ENCODE data around the gene KLHL29. TPM values are rescaled to one million over a fixed set of nuclear protein-coding genes. Genes with fewer than 3 reads are reported as not detected.

Gene KLHL29
- total RNA-seq, 1 experiment from 2014 or later = 2.4 TPM

- H3K27ac ChIP-seq (ENCODE audit: insufficient read length, low read depth, low read length) = no peak overlapping the region
- H3K9ac ChIP-seq (ENCODE audit: extremely low read depth, insufficient read length, low read length) = no peak overlapping the region
- no peak overlapping the region for H2BK120ac ChIP-seq (ENCODE audit: low read depth, low read length, poor library complexity, severe bottlenecking)
- no peak overlapping the region for H3T11ph ChIP-seq (ENCODE audit: low read length)
- H2AFZ ChIP-seq (ENCODE audit: low read length) = no peak overlapping the region
- no peaks in the 10 kb centered on the region for H4K20me1 ChIP-seq (ENCODE audit: control insufficient read depth, insufficient read depth, insufficient read length)
- H4K91ac ChIP-seq (ENCODE audit: insufficient read length, low read depth, low read length) = no peak overlapping the region
- H2BK20ac ChIP-seq (ENCODE audit: low read depth, low read length, poor library complexity, severe bottlenecking) = no peak overlapping the region
- no peak overlapping the region; a peak in 1 of 7 replicates for H3K27ac Mint-ChIP-seq
- TF ChIP-seq, protein P1, sequence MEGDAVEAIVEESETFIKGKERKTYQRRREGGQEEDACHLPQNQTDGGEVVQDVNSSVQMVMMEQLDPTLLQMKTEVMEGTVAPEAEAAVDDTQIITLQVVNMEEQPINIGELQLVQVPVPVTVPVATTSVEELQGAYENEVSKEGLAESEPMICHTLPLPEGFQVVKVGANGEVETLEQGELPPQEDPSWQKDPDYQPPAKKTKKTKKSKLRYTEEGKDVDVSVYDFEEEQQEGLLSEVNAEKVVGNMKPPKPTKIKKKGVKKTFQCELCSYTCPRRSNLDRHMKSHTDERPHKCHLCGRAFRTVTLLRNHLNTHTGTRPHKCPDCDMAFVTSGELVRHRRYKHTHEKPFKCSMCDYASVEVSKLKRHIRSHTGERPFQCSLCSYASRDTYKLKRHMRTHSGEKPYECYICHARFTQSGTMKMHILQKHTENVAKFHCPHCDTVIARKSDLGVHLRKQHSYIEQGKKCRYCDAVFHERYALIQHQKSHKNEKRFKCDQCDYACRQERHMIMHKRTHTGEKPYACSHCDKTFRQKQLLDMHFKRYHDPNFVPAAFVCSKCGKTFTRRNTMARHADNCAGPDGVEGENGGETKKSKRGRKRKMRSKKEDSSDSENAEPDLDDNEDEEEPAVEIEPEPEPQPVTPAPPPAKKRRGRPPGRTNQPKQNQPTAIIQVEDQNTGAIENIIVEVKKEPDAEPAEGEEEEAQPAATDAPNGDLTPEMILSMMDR (conservative IDR thresholded peaks at IDR 0.05) = no peak
- no peaks in the 10 kb centered on the region for H3K9me3 ChIP-seq (ENCODE audit: control insufficient read depth, low read depth, low read length)
- H3K9me3 Mint-ChIP-seq = no peaks in the 10 kb centered on the region; a peak in 1 of 5 replicates
- no peaks in the 10 kb centered on the region for H3K4me1 ChIP-seq (ENCODE audit: insufficient read depth, low read length)
- no peak overlapping the region for H3K14ac ChIP-seq (ENCODE audit: insufficient read depth, low read length)
- no peaks in the 10 kb centered on the region for H3K79me1 ChIP-seq (ENCODE audit: insufficient read depth, low read depth, low read length, poor library complexity, severe bottlenecking)
- no peak overlapping the region for H3K56ac ChIP-seq (ENCODE audit: insufficient read length, low read depth, low read length)
- no peak overlapping the region for H3K23ac ChIP-seq (ENCODE audit: insufficient read length, low read depth, low read length)
- no peak for DNase-seq
- no peaks in the 10 kb centered on the region for H3K79me2 ChIP-seq (ENCODE audit: insufficient read depth, low read length)
- no peak overlapping the region for H2BK5ac ChIP-seq (ENCODE audit: insufficient read length, low read length)
- no CpG with 5 or more reads among the region's 9 CpGs for WGBS (ENCODE audit: extremely low coverage, insufficient read length, low lambda C conversion rate)
- no peaks in the 10 kb centered on the region for H3K23me2 ChIP-seq (ENCODE audit: insufficient read length, low read depth, low read length, poor library complexity, severe bottlenecking)
- H3K4ac ChIP-seq (ENCODE audit: low read depth, low read length) = no peak overlapping the region
- no peak overlapping the region for H3K18ac ChIP-seq (ENCODE audit: insufficient read length, low read depth, low read length)
- H3K27me3 Mint-ChIP-seq (ENCODE audit: low read depth) = no peaks in the 10 kb centered on the region; the same call in 1 of the 2 replicates
- H2BK15ac ChIP-seq (ENCODE audit: low read depth, low read length) = no peak overlapping the region
- no peak overlapping the region for H3K4me3 Mint-ChIP-seq
- no peaks in the 10 kb centered on the region for H3K27me3 ChIP-seq (ENCODE audit: insufficient read depth, low read length)
- peaks cover 14 to 18% of the 10 kb centered on the region in 2 experiments for H3K4me1 Mint-ChIP-seq
- no peak overlapping the region for H3K4me2 ChIP-seq (ENCODE audit: insufficient read depth, insufficient read length, low read length)
- no peak overlapping the region for H4K5ac ChIP-seq (ENCODE audit: insufficient read length, low read depth, low read length)
- no peak overlapping the region for H2BK12ac ChIP-seq (ENCODE audit: insufficient read length, low read depth, low read length)
- H4K8ac ChIP-seq (replicated peaks; ENCODE audit: insufficient read length, low read depth, low read length) = no peak overlapping the region
- no peaks in the 10 kb centered on the region for H3K36me3 Mint-ChIP-seq (ENCODE audit: insufficient read depth in 1 of 3, low read depth in 3 of 3)
- no peak overlapping the region for H2AK5ac ChIP-seq (ENCODE audit: insufficient read length, low read length)
Measured at GRCh38 chr2:23506531-23507266, 121.7 kb downstream of the KLHL29 start.
